GM12892 (cell line): Measurements from ENCODE around the gene STK32C.
"Not testable (repeated sequence)": the region's sequence is repeated elsewhere in the genome, so short reads cannot be mapped to it uniquely, and the experiment has no call there.

Experiments
- DNase-seq: peaks from one replicate; pipeline ENCODE4 v3.0.0; 2011; ENCODE audit not compliant: insufficient read length
- FAIRE-seq: peaks from 2 replicates; lab custom pipeline; 2011; peaks lifted over from hg19 to GRCh38; lab: Jason Lieb, UNC
- POLR2A ChIP-seq: IDR thresholded peaks from 2 replicates; pipeline ENCODE4 v1.6.1; 2011; ENCODE audit warnings: low read depth, low read length, control low read depth
- POLR2AphosphoS5 ChIP-seq: IDR thresholded peaks from 2 replicates; pipeline ENCODE4 v1.6.1; 2011; ENCODE audit warnings: low read depth, low read length, control low read depth
- TAF1 ChIP-seq: IDR thresholded peaks from 2 replicates; pipeline ENCODE4 v1.6.1; 2011; ENCODE audit warnings: low read depth, mild to moderate bottlenecking, control low read depth, low read length, borderline replicate concordance

STK32C gene

GRCh38 chr10:132303361-132304115, 4.2 kb downstream of the STK32C start:
- no peak for FAIRE-seq
- no peak for DNase-seq
- TF ChIP-seq POLR2A = no peak
- TF ChIP-seq TAF1 = no peak
- TF ChIP-seq POLR2AphosphoS5 = no peak

DNA sequence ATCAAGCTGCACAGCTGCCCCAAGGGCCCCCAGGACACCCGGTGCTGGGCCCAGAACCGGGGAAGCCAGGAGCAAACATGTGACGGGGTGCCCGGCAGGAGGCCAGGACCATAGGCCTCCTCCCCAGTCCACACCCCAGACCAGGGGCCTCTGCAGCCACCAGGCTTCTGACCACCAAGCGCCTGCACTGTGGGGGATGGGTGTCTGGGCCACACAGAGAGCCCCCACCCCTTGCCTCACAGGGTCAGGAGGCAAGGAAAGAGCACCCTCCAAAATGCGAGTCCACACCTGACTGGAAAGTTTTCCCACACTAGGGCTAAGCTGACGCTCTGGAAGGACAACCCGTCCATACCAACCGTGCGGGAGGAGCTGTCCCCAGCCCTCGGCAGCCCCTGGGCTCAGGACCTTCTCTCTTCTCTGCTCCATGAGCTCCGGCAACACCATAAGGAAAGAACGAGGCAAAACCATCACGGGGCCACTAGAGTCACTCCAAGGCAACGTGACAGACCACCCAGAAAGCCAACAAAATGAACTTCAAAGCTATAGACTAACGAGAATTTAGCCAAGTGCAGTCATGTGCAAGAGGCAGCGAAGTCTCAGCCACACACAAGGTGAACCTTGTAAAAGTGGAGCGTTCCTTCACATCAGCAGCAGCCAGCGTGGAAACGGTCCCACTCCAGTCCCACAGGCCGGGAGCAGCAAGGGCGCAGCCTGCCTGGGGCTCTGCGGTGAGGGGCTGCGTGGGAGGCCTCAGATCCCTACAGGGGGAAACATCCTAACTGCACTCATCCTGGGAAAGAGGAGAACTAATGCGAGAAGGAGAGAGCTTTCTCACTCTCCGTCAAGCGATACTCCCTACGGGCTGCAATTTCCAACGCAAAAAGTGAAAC, 5.1 kb downstream of the STK32C start:
- TF ChIP-seq POLR2A = no peak
- no peak for TF ChIP-seq TAF1
- TF ChIP-seq POLR2AphosphoS5 = no peak
- DNase-seq = no peak
- no peak for FAIRE-seq

GRCh38 chr10:132301371-132302330, 6.1 kb downstream of the STK32C start:
- TF ChIP-seq POLR2AphosphoS5 (no peak), TAF1 (no peak), POLR2A (no peak)
- FAIRE-seq (no peak), DNase-seq (no peak)

DNA sequence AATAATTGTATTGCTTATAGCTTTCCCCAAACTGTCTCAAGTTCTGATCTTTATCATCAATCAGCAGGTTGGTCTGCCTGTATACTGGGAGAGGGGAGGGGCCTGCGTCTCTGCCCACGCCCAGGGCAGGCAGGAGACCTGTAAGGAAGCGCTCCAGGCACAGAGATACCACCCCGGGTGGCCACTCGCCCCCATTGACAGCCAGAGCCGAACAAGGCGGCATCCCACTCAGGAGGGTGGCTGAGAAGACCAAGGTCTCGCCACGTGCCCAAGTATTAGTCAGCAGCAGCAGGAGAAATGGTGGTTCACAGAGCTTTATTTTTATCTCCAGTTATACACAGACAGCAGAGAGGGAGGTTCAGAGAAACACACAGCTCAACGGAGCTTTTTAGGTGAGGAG, 7.2 kb downstream of the STK32C start:
- no peak for FAIRE-seq
- TF ChIP-seq POLR2A = no peak
- no peak for TF ChIP-seq TAF1
- TF ChIP-seq POLR2AphosphoS5 = no peak
- no peak for DNase-seq

DNA sequence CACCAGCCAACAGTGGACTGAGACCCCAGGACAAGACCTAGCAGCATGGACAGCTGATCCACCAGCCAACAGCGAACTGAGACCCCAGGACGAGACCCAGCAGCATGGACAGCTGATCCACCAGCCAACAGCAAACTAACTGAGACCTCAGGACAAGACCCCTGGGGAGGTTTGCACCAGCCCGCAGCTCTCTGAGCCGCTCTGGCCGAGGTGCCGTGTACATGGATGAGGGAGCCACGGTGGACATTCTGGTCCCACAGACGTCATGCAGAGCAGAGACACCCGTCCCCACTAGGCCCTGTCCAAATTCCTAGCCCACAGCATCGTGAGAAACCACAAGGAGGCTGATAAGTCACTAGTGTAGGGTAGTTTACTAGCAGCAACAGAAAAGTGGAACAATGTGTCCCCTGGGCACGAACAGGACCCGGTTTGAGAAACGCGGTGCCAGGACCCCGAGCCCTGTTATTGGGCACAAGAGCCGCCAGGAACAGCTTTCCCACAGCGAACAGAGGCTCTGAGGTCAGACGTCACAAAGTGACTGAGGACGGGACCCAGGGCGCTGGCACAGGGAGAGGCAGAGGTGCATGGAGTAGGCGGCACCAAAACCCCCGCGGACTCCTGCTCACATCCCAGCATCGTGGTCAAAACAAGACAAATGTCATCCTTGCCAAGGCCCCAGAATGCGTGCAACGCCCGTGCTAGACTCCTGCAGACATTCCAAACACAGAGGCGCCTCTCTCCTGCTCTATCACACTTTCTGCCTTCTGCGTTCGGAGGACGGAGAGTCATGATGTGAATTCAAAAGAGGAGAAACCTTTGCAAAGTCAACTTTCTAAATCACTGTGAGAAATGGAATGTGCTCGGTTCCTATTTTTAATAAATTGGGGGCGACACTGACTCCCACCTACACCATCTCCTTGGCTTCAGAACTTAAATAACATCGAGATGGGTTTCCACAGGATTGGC, 8.1 kb downstream of the STK32C start:
- DNase-seq = no peak
- FAIRE-seq = no peak
- TF ChIP-seq POLR2A = no peak
- no peak for TF ChIP-seq TAF1
- TF ChIP-seq POLR2AphosphoS5 = no peak

GRCh38 chr10:132298038-132298881, 9.5 kb downstream of the STK32C start:
- FAIRE-seq (no peak), DNase-seq (no peak)
- TF ChIP-seq TAF1 (no peak), POLR2A (no peak)

DNA sequence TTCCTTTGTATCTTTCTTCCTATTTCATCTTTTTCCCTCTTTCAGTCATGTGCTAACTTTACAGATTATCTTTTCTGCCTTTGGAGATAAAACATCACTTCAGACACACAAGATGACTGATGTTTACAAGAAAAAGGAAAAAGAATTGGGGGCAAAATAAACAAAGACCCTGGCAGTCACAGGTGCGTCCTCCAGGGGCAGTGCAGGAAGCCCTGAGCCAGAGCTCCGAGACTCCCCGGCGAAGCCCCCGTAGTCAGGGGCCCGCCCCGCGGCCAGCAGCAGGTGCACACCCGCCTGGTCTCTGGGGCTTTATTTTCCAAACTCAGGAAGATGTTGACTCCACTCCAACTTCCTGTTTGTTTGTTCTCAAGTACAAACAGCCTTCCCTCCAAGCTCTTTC, 10.2 kb downstream of the STK32C start:
- no peak for DNase-seq
- no peak for FAIRE-seq
- no peak for TF ChIP-seq POLR2A
- TF ChIP-seq POLR2AphosphoS5 = no peak
- no peak for TF ChIP-seq TAF1

DNA sequence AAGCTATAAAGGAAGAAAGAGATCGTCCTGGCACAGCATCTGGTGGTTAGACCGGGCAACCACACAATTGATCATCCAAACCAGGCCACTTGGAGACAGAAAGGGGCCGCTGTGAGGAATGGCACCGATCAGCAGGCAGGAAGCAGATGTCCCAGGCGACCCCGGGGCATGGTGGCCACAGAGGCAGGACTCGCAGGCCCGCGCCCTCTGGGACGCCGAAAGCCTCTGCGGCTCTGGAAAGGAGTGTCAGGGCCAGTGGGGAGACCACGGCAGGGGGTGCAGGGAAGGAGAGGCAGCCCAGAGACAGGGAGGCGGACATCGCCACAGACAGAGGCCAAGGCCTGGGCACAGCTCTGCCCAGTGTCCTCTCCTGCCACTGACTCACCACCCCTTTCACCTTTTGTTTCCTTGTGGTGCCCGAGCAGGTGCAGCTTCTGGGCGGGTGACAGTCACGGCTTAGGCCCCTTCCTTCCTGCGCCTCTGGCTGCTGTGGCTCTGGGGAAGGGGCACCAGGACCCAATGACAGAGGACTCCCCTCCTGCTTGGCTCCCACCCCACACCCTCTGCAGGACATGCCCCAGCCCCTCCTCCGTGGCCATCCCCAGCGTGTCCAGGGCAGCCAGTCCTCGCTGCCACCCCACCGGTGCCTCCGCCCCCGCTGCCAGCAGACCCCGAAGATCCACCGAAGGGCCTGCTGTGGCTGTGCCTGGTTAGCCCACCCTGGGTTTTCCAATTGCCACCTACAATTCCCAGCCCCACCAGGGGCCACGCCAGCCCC, 10.9 kb downstream of the STK32C start:
- no peak for TF ChIP-seq POLR2AphosphoS5
- TF ChIP-seq TAF1 = no peak
- TF ChIP-seq POLR2A = no peak
- DNase-seq (no peak), FAIRE-seq (no peak)

DNA sequence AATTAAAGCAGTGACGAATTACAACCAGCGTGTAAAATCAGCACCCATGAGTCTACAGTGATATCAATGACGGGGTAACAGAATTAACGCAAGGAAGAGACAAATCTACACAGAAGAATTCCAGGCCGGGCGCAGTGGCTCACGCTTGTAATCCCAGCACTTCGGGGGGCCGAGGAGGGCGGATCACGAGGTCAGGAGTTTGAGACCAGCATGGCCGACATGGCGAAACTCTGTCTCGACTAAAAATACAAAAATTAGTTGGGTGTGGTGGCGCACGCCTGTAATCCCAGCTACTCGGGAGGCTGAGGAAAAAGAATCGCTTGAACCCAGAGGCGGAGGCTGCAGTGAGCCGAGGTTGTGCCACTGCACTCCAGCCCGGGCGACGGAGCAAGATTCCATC, 12.3 kb downstream of the STK32C start:
- not testable (repeated sequence) for FAIRE-seq, DNase-seq
